Activated CD8-positive, alpha-beta T cell treated with anti-CD3 and anti-CD28 coated beads for 36 hours (primary cell): ENCODE results near the gene LTC4S. TPM values are rescaled to one million over a fixed set of nuclear protein-coding genes. Genes with fewer than 3 reads are reported as not detected.

ENCODE experiments used
- ATAC-seq: fragments of 200-7000 bp; cut with Tn5 transposase; one replicate; pipeline ENCODE4 v1.10.0; 2021; ENCODE audit warnings: mild to moderate bottlenecking, moderate library complexity
- CTCF ChIA-PET: fragments of 350-600 bp; sonication (Branson Sonifier 250); formaldehyde crosslinking; loops from one replicate; lab custom pipeline; 2021; ENCODE audit warnings: antibody characterized with exemption; lab: Charles Lee
- POLR2A ChIA-PET: fragments of 350-600 bp; sonication (Branson Sonifier 250); formaldehyde crosslinking; loops from one replicate; lab custom pipeline; 2021; ENCODE audit warnings: antibody characterized with exemption; lab: Charles Lee
- DNase-seq: peaks from one replicate; pipeline ENCODE4 v3.0.0-alpha.2; 2020
- H3K27ac Mint-ChIP-seq: one replicate; pipeline ENCODE4 v1.8.0; 2021; ENCODE audit warnings: mild to moderate bottlenecking, mixed read lengths
- H3K27me3 Mint-ChIP-seq: one replicate; pipeline ENCODE4 v1.8.0; 2021; ENCODE audit warnings: mixed read lengths
- H3K36me3 Mint-ChIP-seq: one replicate; pipeline ENCODE4 v1.8.0; 2021; ENCODE audit warnings: low read depth, mixed read lengths
- H3K4me1 Mint-ChIP-seq: one replicate; pipeline ENCODE4 v1.8.0; 2021; ENCODE audit warnings: low read depth, mixed read lengths
- H3K4me3 Mint-ChIP-seq: one replicate; pipeline ENCODE4 v1.8.0; 2021; ENCODE audit warnings: mild to moderate bottlenecking, moderate library complexity, mixed read lengths
- H3K9me3 Mint-ChIP-seq: one replicate; pipeline ENCODE4 v1.8.0; 2021; ENCODE audit warnings: mixed read lengths
- intact Hi-C: fragments of 100-400 bp; cut with micrococcal nuclease; formaldehyde crosslinking; loops from one replicate; pipeline ENCODE4 v1.10.0; 2022
- total RNA-seq, 2 experiments: library from RNA; stranded (reverse); gene quantifications; one replicate each; pipeline ENCODE4 v1.2.3, GENCODE V29; 2021
- TF ChIP-seq, protein P1 (sequence below): fragments of 200-600 bp; IDR thresholded peaks from one replicate; pipeline ENCODE4 v1.8.0; 2022; ENCODE audit warnings: antibody characterized with exemption, mild to moderate bottlenecking

LTC4S gene
- total RNA-seq, 2 experiments from 2014 or later: 1.3 TPM; not detected in 1

DNA sequence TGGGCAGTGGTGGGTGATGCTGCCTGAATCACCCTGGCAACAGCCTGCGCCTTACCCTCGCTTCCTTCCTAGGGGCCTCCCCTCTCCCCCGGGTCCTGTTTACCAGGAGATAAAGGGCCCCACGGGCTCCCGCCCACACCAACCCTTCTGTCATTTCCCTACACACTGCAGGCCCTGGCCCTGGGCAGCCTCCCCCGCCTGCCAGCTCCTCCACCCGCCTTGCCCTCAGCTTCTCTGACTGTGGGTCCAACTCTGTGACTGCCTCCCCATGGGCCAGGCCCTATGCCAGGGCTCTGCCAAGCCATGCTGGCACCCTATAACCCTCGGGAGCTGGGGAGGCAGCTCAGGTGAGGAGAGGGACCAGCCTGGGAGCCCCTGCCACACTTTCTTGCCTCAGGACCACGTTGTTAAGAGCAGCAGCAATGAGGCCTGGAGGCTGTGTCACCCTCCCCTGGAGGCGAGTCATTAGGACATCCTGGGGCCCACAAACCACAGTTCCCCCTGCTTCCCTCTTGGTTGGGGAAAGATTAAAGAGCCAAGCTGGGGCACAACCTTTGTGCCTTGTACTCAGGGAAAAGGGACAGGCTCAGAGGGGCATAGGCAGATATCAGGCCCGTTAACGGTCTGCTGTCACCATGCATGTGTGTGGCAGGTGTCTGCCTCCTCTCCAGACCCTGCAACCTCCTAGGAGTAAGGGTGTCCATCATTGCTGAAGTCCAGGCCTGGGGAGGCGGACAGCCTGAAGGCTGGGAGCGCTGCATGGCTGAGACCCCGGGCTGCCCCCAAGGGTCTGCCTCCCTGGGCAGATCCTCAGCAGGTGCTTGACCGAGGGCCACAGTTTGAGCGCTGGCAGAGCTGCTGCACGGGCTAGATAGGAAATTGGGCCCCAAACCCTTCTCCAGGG, 10.1 kb downstream of the LTC4S start:
- TF ChIP-seq, protein P1, sequence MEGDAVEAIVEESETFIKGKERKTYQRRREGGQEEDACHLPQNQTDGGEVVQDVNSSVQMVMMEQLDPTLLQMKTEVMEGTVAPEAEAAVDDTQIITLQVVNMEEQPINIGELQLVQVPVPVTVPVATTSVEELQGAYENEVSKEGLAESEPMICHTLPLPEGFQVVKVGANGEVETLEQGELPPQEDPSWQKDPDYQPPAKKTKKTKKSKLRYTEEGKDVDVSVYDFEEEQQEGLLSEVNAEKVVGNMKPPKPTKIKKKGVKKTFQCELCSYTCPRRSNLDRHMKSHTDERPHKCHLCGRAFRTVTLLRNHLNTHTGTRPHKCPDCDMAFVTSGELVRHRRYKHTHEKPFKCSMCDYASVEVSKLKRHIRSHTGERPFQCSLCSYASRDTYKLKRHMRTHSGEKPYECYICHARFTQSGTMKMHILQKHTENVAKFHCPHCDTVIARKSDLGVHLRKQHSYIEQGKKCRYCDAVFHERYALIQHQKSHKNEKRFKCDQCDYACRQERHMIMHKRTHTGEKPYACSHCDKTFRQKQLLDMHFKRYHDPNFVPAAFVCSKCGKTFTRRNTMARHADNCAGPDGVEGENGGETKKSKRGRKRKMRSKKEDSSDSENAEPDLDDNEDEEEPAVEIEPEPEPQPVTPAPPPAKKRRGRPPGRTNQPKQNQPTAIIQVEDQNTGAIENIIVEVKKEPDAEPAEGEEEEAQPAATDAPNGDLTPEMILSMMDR: no peak
- intact Hi-C loops: loop anchor here (2.0 to 5.0 kb wide), 3 partner anchors 42 to 103 kb away; partner anchors contain the start of genes MRNIP and TBC1D9B
- CTCF ChIA-PET: interaction anchor here (0.9 to 2.9 kb wide), 5 partner anchors 10 to 67 kb away, joined by 3 to 13 read pairs (median 4); partner anchors contain the start of genes LTC4S and SQSTM1
- Mint-ChIP-seq H3K27me3 (no peaks in the 10 kb centered on the region), H3K4me1 (peaks cover 27% of the 10 kb centered on the region), H3K9me3 (no peaks in the 10 kb centered on the region), H3K36me3 (peaks cover 4% of the 10 kb centered on the region), H3K27ac (peak overlapping the region; percentile 87), H3K4me3 (peak overlapping the region; percentile 85)
- DNase-seq (peak; percentile 93), ATAC-seq (peak; percentile 69)
- POLR2A ChIA-PET: interaction anchor here (0.9 to 3.5 kb wide), 5 partner anchors 8 to 181 kb away, joined by 3 to 25 read pairs (median 4); partner anchors contain the start of genes HNRNPH1 and SQSTM1

DNA sequence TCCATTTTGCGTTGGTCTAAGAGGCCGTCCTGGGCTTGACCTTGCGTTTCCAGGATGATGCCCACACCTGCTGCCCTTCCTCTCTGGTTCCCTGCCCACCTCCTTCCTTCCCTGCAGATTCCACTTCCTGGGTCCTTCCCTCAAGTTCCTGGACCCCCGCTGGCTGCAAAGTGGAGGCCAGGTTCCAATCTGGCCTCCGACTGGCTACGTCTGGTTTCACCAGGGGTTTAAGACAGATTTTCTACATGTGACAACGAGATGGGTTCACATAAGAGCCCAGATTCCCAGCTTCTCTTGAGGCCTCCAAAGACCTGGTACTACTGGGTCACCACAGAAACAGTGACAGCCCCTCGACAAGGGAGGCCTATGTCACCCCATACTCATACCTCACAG, 10.8 kb downstream of the LTC4S start:
- Mint-ChIP-seq H3K4me1 (peaks cover 27% of the 10 kb centered on the region), H3K4me3 (peak overlapping the region; percentile 85), H3K27me3 (no peaks in the 10 kb centered on the region), H3K27ac (peak overlapping the region; percentile 87), H3K36me3 (peaks cover 4% of the 10 kb centered on the region), H3K9me3 (no peaks in the 10 kb centered on the region)
- CTCF ChIA-PET: interaction anchor here (1.6 kb wide), 1 partner anchor 16 kb away, joined by 4 read pairs; the partner anchor contains the start of gene SQSTM1
- ATAC-seq (no peak), DNase-seq (no peak)
- POLR2A ChIA-PET: interaction anchor here (0.9 to 3.5 kb wide), 3 partner anchors 8 to 16 kb away, joined by 3 to 25 read pairs (median 4); partner anchors contain the start of gene SQSTM1
- intact Hi-C loops: loop anchor here (5.0 kb wide), 2 partner anchors 42 to 53 kb away; partner anchors contain the start of gene MRNIP
- TF ChIP-seq, protein P1: no peak

DNA sequence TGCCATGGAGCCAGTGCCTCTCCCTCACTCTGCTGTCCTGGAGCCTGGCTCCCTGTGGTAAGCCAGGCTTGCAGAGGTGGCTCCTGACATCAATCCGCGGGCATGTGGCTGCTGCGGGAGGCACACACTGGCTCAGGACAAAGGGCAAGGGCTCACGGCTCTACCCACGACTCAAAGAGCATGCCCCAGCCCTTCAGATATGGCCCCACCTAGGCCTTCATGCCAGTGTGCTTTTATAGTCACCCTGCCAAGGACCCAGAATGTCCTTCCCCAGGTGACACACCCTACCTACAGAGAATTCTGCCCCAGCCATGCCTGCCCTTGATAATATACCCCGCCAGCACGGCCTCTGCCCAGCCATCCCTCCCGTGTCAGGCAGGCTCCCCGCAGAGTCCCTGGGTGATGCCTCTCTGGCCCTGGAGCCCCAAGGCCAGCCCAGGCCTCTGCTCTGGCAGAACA, 11.3 kb downstream of the LTC4S start:
- H3K27me3 Mint-ChIP-seq: no peaks in the 10 kb centered on the region
- H3K27ac Mint-ChIP-seq: peak overlapping the region; percentile 87
- TF ChIP-seq, protein P1: no peak
- H3K9me3 Mint-ChIP-seq: no peaks in the 10 kb centered on the region
- peak overlapping the region; percentile 85 for H3K4me3 Mint-ChIP-seq
- peaks cover 4% of the 10 kb centered on the region for H3K36me3 Mint-ChIP-seq
- no peak for DNase-seq
- no peak for ATAC-seq
- H3K4me1 Mint-ChIP-seq: peaks cover 27% of the 10 kb centered on the region
- CTCF ChIA-PET: interaction anchor here (1.3 to 1.6 kb wide), 3 partner anchors 9 to 102 kb away, joined by 3 to 5 read pairs (median 4); partner anchors contain the start of gene SQSTM1
- intact Hi-C loops: no loop called here
- POLR2A ChIA-PET: interaction anchor here (0.7 to 3.5 kb wide), 7 partner anchors 9 to 182 kb away, joined by 3 to 25 read pairs (median 4); partner anchors contain the start of genes HNRNPH1 and SQSTM1

DNA sequence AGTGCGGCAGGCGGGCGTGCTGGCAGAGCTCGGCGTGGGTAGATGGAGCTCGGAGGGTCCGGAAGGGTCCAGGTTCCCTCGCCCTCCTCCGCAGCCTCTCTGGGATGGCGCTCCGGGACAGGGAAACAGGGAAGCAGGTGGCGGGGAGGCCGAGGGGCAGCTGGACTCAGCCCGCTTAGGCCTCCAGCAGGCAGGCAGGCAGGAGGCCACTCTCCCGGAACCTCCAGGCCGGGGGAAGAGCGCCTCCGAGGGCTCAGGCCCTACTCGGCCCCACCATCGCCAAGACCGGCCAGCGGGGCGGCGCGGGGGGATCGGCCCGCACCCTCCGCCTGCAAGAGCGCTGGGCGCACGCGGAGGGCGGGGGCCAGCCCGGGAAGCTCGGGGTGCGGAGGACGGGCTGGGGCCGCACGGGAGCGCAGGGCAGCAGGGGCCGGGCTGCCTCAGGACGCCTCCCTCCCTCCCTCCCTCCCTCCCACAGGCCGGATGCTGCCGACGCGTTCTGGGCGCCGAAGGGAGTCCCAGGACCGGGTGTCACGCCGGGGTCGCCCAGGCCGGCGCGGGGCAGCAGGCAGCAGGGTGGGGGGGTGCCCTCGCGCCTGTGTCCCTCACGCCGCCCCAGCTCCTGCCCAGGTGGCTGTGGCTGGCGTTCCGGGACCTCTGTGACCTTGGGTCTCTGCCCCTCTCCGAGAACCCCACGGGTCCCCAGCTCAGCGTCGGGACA, 11.9 kb downstream of the LTC4S start:
- CTCF ChIA-PET: interaction anchor here (1.3 to 1.4 kb wide), 2 partner anchors 9 to 101 kb away, joined by 3 to 5 read pairs; no protein-coding TSS in a partner anchor
- peaks cover 8% of the 10 kb centered on the region for H3K36me3 Mint-ChIP-seq
- H3K4me3 Mint-ChIP-seq: peak overlapping the region; percentile 85
- POLR2A ChIA-PET: interaction anchor here (0.6 to 3.5 kb wide), 9 partner anchors 9 to 182 kb away, joined by 3 to 25 read pairs (median 4); partner anchors contain the start of genes HNRNPH1, MRNIP and SQSTM1
- TF ChIP-seq, protein P1: no peak
- peak overlapping the region; percentile 87 for H3K27ac Mint-ChIP-seq
- DNase-seq: peak; percentile 65
- H3K27me3 Mint-ChIP-seq: no peaks in the 10 kb centered on the region
- intact Hi-C loops: no loop called here
- ATAC-seq: peak; percentile 15
- no peaks in the 10 kb centered on the region for H3K9me3 Mint-ChIP-seq
- H3K4me1 Mint-ChIP-seq: peaks cover 27% of the 10 kb centered on the region
